GM21737 (cell line): ENCODE measurements around the gene MAP1A.

Experiments
- ATAC-seq: cut with Tn5 transposase; IDR thresholded peaks from one replicate; pipeline ENCODE4 v1.9.1; 2021; ENCODE audit warnings: mild to moderate bottlenecking, moderate library complexity; ENCODE audit not compliant: unreplicated experiment

Gene MAP1A

DNA sequence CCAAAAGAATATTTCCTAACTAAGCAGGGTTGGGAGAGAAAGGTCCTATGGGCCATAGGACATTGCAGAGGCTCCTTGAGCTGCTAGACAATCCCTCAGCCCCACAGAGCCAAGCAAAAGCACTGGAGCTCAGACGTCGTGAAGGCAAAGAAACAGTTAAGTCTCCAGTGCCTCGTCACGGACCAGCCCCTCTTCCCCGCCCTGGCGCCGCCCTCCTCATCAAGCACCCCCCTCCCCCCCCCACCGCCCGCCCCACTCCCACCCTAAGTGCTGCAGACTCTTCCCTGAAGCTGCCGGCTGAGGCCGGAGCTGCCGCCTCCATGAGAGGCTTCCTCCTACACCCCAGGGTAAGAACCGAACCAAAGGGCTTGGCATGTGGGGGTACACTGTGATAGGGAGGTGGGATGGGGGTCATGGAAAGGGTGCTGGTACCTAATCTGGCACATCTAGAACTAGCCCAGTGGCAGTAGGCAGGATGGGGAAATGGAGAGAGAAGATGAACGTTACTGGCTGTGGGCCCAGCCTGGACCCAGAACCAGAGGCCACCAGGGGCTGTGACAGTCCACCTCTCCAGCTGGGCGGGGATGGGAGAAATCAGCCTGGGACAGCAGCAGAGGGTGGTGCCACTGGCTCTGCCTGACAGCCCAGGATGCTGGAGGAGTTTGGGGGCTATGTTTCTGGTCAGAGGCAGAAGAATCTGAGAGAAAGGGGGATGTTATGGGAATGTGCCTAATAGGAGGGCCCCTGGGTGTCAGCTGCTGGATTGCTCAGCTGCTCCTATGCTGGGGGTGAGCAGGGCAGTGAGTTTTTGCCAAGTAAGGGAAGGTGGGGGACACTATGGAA is at the start of gene MAP1A:
Gene MAP1A (plus strand): TSS at position 255 of the 843 bp plus-strand sequence. CDS start 3,866 bp downstream, outside the sequence.
- no peak for ATAC-seq

DNA sequence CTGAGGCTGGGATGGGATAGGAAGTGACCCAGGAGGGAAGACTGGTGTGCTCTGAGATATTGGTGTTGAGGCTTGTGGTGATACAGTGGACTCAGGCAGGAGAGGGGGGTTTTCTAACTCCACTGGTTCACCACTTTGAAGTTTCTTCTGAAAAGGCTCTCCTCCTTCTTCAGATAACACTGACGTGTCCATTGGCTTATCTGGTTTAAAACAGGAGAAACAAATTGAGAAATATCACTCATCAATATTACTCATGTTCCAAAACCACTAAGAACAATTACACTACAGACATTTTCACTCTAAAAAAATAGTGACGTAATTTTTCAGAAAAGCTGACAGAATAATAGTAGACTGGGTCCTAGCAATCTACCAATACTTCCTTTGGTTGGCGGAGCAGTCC is 47.5 kb upstream of the MAP1A start:
- ATAC-seq: no peak

DNA sequence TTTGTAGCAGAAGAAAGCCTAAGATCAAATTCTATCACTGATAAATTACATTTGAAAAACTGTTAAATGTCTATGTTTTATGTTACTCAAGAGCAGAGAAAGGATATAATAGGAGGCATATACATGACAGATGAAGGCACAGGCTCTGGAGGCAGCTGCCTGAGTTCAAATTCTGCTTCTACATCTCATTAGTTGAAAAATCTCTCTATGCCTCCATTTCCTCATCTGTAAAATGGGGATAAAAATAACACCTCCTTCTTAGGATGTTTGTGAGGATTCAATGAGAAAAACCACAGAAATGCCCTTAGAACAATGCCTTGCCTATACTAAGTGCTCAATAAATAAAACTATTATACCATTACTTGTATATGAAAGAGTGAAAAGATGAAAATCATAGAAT is 45.4 kb upstream of the MAP1A start:
- ATAC-seq: no peak

DNA sequence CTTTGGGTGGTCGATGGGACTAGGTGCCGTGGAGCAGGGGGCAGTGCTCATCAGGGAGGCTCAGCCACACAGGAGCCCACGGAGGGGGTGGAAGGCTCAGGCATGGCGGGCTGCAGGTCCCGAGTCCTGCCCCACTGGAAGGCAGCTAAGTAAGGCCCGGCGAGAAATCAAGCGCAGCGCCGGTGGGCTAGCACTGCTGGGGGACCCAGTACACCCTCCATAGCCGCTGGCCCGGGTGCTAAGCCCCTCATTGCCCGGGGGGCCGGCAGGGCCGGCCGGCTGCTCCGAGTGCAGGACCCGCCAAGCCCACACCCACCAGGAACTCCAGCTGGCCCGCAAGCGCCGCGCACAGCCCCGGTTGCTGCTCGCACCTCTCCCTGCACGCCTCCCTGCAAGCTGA is 43.5 kb upstream of the MAP1A start:
- ATAC-seq: no peak

DNA sequence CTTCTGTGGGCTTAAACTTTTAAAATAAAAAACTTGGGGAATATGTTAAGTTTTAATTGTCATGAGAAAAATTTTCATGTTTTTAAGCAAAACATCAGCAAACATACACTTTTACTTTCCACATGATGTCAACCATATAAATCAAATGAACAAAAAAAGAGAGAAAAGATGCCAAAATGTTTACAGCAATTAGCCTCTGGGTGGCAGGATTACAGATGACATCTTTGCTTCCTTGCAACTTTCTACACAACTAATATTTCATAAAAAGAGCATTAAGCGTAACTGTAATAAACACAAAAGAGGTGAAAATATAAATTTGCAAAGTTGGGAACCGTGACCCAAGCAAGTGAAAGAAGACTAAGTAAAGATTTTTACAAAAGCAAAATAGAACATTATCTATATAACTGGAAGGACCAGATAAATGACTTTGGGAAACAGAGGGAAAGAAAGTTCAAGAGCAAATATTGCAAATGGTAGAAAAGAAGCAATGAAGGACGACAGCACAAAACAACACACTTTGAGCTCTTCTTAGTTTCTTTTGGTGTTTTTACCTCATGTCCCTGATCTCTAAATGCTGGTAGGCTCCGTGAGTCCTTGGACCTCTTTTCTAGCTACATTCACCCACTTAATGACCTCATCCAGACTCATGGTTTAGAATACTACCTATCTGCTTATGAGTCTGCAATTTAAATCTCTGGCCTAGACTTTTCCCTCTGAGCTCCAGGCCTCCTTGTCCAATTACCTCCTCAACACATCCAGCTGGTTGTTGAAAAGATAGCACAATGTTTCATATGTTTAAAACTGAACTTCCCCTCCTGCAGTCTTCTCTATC is 33.9 kb upstream of the MAP1A start:
- ATAC-seq: no peak

DNA sequence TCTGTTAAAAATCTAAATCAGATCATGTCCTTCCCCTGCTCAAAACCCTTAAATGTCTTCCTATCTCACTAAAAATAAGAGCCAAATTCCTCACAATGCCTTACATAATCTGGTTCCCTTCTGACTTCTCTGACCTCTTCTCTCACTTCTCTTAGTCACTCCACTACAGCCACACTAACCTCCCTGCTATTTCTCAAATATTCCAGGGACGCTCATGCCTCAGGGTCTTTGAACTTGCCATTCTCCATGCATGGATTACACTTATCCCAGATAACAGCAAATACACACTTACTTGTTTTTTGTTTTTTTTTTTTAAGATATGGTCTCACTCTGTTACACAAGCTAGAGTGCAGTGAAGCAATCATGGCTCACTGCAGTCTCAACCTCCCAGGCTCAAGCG is 33.0 kb upstream of the MAP1A start:
- ATAC-seq: no peak

DNA sequence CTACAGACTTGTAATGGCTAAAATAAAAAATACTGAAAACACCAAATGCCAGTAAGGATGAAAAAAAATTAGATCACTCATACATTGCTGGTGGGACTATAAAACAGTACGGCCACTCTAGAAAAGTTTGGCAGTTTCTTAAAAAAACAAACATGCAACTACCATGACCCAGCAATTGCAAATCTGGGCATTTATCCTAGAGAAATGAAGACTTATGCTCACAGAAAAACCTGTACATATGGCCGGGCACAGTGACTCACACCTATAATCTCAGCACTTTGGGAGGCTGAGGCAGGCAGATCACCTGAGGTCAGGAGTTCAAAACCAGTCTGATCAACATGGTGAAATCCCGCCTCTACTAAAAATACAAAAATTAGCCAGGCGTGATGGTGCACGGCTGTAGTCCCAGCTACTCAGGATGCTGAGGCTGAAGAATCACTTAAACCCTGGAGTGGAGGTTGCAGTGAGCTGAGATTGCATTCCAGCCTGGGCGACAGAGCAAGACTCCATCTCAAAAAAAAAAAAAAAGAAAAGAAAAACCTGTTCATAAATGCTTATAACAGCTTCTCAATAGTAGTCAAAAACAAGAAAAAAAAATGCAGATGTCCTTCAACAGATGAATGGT is 30.0 kb upstream of the MAP1A start:
- ATAC-seq: no peak

DNA sequence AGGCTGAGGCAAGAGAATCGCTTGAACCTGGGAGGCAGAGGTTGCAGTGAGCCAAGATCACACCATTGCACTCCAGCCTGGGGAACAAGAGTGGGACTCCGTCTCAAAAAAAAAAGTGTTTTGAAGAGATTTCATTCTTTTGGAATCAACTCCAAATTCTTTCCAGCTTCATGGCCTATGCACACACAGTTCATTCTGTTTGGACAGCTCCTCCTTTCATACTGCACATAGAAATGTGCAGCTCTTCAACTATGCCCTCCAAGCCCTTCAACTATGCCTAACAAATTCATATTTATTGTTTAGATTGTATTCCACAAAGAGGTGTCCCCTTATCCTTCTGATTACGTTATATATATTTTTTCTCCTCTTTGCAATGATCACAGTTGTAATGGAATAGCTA is 28.6 kb upstream of the MAP1A start:
- no peak for ATAC-seq

DNA sequence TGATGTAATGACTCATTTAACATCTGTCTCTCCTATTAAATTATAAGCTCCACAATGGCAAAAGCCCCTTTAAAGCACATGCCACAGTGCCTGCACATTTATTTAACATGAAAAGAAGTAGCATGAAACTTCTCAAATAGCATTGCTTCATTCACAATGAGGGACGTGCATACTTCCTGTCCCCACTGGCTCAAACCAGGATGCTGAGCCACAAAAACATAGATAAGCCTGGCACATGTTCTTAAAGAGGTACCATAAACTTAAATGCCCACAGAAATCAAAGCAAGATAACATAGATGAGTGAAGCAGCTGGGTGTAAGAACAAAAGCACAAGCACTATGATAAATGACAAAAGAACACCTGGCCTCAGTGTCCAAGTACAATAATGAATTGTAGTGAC is 28.2 kb upstream of the MAP1A start:
- ATAC-seq: no peak

DNA sequence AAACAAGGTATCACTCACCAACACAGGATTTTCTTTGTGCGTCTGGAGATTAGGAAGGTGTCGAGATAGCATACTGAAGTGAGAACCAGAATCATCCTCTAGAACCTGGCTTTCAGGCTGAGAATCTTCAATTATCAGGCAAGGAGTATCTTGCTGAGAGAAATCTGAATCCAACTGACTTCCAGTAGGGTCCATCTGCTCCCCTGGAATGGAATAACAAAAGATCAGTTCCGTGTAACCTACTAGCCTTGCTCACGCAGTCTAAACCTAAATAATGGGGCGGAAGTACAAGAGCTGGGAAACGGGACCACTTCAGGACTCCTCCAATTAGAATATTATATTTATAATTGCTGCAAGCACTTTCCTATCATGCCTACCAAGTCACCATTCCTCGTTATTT is 25.1 kb upstream of the MAP1A start:
- ATAC-seq: no peak

DNA sequence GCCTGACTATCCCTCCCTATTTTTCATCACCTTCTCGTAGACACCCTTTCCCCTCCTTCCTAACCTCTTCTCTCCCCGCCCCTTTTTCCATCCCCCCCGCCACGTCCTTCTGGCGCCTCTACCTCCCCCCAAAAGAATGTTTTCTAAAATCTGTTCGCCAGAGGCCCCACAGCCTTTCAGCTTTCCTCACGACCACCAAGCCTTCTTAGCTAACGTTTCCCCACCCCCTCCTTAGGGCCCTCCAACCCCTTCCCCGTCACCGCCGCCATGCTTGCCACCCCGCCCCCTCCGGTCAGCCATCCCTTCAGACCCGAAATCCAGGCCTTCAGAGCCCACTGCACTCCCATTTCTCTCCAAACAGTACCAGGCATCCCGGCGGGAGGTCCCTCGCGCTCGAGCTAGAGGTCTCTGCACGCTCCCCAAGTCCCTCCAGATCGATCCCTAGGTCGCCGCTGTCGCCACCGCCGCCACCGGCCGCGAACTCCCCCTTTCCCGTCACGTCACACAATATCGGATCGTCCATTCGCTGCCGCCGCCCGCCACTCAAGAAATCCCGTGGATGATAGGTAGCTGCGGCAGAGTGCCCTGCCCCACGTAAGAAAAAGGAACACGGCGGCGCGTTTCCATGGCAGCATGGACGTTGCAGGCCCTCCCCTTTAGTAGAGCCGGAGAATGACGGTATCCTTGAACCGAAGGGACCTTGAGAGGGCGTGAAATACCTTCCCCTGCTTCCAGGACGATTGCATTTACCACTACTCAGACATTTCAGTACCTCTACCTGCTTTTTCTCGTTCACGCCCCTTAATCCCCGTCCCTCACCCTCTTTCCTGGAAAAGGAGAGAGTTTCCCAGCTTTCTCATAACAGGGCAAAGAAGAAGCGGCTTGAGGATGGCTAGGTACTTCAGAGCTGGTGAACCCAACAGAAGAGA is 24.5 kb upstream of the MAP1A start, which contains the start of gene TP53BP1:
Gene TP53BP1 (minus strand): TSS at position 484 of the 929 bp plus-strand sequence. CDS start 113 bp downstream, at position 371.
- peak; percentile 93 for ATAC-seq

DNA sequence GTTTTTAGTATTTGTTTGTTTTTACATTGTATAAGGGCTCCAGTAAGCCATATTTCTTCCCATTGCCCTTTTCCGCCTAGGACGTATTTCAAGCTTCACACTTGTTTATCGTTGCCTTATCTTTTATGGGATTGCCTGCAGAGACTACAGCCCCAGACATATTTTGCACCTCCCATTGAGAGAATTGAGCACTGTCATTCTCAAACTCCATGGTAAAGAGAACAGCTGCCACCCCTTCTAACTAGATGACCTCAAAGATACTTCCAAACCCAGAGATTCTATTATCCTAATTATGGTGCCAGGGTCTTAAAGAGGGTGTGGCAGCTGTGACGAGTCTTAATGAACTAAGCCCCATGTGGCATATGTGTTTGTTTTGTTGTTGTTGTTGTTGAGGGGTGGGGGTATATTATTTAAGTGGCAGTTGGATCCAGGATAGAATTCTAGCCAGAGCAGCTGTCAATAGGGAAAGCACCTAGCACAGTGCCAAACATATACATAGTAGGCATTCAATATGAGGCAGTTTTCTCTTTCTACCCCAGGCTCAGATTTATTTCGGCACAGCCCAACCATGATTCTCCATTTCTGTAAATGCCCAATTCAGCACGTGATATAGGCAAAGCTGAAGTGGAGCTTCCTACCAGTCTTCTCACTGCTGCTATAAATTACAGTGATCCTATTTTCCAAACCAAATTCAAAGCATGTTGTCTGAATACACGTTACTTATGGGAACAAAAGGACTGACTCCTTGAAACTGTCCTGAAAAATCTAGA is 23.5 kb upstream of the MAP1A start:
- no peak for ATAC-seq

DNA sequence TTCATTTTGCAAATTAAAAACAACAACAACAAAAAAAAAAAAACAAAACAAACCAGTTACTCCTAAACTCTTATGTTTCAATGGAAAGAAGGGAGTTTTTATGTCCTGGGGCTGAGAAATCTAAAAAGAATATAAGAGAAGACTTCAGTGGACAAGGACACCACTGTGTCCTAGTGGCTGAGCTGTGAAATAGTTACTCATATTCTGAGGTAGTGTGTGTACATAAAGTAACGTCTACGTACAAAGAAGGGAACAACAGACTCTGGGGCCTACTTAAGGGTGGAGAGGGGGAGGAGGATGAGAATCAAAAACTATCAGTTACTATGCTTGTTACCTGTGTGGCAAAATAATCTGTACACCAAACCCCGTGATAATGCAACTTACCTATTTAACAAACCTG is 18.4 kb upstream of the MAP1A start:
- ATAC-seq: no peak

DNA sequence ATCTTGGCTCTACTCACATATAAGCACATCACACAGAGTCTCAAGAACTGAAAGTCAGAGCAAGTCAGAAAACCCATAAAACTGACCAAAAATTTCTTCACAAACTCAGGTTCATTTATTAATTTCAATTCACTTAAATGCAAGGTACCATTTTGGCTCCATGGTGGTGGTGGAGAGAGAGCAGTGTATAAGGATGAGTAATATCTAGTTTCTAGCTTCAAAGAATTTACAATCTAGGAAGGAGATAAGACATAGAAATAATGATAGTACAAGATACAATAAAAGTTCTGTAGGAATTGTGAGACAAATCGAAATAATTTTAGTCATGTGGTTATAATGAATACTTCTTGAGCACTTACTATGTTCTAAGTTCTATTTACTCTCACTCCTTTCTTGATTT is 17.8 kb upstream of the MAP1A start:
- ATAC-seq: no peak

DNA sequence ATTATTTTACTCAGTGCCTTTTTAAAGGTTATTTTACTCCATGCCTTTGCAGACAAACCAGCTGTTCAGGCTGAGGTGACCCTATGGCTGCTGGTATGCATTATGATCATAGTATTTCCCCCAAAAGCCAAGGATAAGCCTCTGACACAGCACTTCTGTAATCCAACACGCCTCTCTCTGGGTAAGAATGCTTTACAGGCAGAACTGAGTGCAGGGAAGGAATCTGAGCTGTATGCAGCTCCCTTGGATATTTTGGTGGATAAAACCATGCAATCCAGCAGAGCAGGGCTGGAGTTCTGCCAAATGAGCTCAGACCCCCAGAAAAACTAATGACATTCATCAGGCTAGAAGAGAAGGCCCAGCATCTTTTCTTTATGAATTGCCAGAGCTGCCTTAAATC is 11.7 kb upstream of the MAP1A start:
- no peak for ATAC-seq

DNA sequence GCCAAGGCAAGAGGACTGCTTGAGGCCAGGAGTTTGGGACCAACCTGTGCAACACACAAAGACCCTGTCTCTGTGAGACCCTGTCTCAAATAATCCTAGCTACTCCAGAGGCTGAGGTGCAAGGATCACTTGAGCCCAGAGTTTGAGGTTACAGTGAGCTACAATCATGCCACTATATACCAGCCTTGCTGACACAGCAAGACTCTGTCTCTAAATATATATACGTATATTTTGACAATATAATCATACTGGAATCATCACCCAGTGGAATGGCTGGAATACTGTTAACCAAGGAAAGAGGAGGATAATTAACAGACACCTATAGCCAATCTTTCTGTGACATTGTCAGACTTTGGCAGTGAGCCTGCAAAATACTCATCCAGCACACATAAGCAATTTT is 9.0 kb upstream of the MAP1A start:
- no peak for ATAC-seq

DNA sequence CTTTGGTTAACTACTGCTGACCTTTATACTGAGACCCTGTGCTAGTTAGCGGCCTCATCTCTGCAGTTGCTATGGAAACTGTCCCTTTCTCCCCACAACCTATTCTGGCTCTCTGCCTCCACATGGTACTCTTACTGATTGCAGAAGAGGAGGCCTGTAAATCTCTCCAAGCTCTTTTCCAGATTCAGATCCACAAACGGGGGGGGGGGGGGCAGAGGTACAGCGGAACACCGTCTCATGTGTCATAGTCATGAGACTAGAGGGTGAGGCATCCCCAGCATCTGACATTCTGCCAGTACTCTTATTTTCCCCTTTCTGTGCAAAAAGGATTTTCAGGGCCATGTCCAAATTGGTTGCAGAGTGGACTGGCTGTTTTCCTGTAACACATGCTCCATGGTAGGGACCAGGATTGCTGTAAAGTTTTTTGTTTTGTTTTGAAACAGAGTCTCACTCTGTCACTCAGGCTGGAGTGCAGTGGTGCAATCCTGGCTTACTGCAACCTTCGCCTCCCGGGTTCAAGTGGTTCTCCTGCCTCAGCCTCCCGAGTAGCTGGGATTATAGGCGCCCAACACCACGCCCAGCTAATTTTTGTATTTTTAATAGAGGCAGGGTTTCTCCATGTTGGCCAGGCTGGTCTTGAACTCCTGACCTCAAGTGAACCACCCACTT is 8.3 kb upstream of the MAP1A start:
- ATAC-seq: no peak

DNA sequence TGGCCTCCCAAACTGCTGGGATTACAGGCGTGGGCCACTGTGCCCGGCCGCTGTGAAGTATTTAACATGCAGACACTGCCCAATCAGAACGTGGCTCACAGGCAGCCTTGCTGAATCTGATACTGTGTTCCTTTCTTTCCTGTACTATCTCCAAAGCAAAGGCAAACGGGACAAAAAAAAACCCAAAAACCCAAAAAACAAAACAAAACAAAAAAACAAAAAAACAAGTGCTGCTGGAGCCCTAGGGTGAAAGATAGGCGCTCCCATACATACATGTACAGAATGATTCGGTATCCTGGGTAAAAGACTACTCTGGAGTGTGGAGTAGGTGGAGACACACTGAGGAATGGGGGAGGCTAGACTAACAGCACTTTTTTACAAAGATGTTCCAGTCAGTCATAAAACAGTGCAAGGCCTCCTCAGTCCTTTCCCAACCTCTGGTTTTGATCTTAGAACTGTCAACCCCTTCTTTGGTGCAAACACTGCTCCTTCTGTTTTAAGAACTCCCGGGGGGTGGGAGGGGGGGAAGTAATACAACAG is 7.7 kb upstream of the MAP1A start:
- no peak for ATAC-seq
